Colonic mucosa (tissue), 4 donors: ENCODE results near the gene CEP152. TPM values are rescaled to one million over a fixed set of nuclear protein-coding genes. Genes with fewer than 3 reads are reported as not detected.

Source experiments
- DNase-seq: peaks from one replicate; pipeline ENCODE4 v3.0.0-alpha.2; 2020
- H3K27ac ChIP-seq: fragments of 200-600 bp; one replicate; pipeline ENCODE4 v1.8.0; 2021
- H3K27me3 ChIP-seq: fragments of 200-600 bp; one replicate; pipeline ENCODE4 v1.8.0; 2021
- H3K36me3 ChIP-seq: fragments of 200-600 bp; one replicate; pipeline ENCODE4 v1.8.0; 2021
- H3K4me1 ChIP-seq: fragments of 200-600 bp; one replicate; pipeline ENCODE4 v1.8.0; 2021; ENCODE audit warnings: mild to moderate bottlenecking
- H3K4me3 ChIP-seq: fragments of 200-600 bp; one replicate; pipeline ENCODE4 v1.8.0; 2021
- H3K9ac ChIP-seq, 2 donors: one replicate each; pipeline ENCODE4 v1.7.0; 2013; ENCODE audit warnings: control low read depth in 2 of 2, low read depth in 2 of 2, low read length in 2 of 2
- H3K9me3 ChIP-seq: fragments of 200-600 bp; one replicate; pipeline ENCODE4 v1.8.0; 2021
- intact Hi-C: fragments of 100-400 bp; cut with DNase I; formaldehyde crosslinking; loops from one replicate; pipeline ENCODE4 v1.14.1; 2022
- total RNA-seq, 2 donors: library from RNA; stranded (reverse); fragmentation: NEBNext Ultra II Directional in 1 of 2; extraction: Animal tissue kit (Norgen Biotek cat#: 25700) in 1 of 2; gene quantifications; one replicate each; pipeline ENCODE4 v1.2.1, GENCODE V29; 2021
- TF ChIP-seq, protein P1 (sequence below): fragments of 200-600 bp; IDR thresholded peaks from one replicate; pipeline ENCODE4 v1.8.0; 2022; ENCODE audit warnings: antibody characterized with exemption, mild to moderate bottlenecking
- donor health status: healthy.
- donor health status: DM: no; HTN: no; CAD: no.
- donor health status: DM: no; HTN: no; CAD: no.

The CEP152 gene
- total RNA-seq, 2 donors from 2014 or later: 4.8 to 11.8 TPM

DNA sequence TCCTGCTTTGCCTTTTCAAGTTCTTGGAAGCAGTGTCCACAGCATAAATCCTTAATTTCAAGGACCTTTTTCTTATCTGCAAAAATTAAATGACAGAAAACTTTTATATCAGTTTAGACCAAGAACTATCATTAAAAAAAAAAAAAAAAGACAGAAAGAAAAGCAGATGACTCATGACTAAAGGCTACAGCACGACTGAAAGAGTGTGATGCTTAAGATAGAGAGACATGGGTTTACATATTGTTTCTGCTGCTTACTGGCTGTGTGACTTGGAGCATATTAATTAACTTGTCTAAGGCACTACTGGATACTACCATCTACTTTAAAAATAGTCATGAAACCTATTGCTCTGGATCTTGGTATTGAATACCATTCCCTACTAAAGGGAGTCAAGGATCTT is 62.3 kb downstream of the CEP152 start:
- Histone ChIP-seq H3K36me3 (no peaks in the 10 kb centered on the region), H3K4me1 (no peaks in the 10 kb centered on the region), H3K27ac (no peak overlapping the region), H3K4me3 (no peak overlapping the region), H3K27me3 (no peaks in the 10 kb centered on the region), H3K9me3 (no peaks in the 10 kb centered on the region), H3K9ac (no peak overlapping the region)
- TF ChIP-seq, protein P1, sequence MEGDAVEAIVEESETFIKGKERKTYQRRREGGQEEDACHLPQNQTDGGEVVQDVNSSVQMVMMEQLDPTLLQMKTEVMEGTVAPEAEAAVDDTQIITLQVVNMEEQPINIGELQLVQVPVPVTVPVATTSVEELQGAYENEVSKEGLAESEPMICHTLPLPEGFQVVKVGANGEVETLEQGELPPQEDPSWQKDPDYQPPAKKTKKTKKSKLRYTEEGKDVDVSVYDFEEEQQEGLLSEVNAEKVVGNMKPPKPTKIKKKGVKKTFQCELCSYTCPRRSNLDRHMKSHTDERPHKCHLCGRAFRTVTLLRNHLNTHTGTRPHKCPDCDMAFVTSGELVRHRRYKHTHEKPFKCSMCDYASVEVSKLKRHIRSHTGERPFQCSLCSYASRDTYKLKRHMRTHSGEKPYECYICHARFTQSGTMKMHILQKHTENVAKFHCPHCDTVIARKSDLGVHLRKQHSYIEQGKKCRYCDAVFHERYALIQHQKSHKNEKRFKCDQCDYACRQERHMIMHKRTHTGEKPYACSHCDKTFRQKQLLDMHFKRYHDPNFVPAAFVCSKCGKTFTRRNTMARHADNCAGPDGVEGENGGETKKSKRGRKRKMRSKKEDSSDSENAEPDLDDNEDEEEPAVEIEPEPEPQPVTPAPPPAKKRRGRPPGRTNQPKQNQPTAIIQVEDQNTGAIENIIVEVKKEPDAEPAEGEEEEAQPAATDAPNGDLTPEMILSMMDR: no peak
- no peak for DNase-seq
- intact Hi-C loops: no loop called here

DNA sequence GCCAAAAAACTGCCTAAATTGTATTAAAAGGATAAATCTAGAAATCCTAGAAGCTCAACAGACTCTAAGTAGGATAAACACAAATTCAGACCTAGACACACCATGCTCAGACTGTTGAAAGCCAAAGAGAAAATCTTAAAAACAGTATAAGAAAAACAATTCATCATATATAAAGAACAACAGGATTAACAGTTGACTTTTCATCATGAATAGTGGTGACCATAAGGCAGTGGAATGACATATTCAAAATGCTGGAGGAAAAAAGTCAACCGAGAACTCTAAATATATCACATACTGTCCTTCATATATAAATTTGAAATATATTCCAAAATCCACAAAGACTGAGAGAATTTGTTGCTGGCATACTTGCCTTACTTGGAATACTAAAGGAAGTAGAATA is 77.3 kb downstream of the CEP152 start:
- Histone ChIP-seq H3K27ac (no peak overlapping the region), H3K4me1 (no peaks in the 10 kb centered on the region), H3K9ac (no peak overlapping the region), H3K4me3 (no peak overlapping the region), H3K9me3 (peaks cover 9% of the 10 kb centered on the region), H3K27me3 (no peaks in the 10 kb centered on the region), H3K36me3 (no peaks in the 10 kb centered on the region)
- DNase-seq: no peak
- TF ChIP-seq, protein P1: no peak
- intact Hi-C loops: no loop called here

GRCh38 chr15:48730506-48730905 is 80.4 kb downstream of the CEP152 start:
- intact Hi-C loops: no loop called here
- no peak for DNase-seq
- no peak overlapping the region for H3K27ac ChIP-seq
- no peak overlapping the region for H3K4me3 ChIP-seq
- H3K36me3 ChIP-seq: no peaks in the 10 kb centered on the region
- no peaks in the 10 kb centered on the region for H3K4me1 ChIP-seq
- peaks cover 9% of the 10 kb centered on the region for H3K9me3 ChIP-seq
- H3K9ac ChIP-seq: no peak overlapping the region
- TF ChIP-seq, protein P1: no peak
- H3K27me3 ChIP-seq: no peaks in the 10 kb centered on the region

DNA sequence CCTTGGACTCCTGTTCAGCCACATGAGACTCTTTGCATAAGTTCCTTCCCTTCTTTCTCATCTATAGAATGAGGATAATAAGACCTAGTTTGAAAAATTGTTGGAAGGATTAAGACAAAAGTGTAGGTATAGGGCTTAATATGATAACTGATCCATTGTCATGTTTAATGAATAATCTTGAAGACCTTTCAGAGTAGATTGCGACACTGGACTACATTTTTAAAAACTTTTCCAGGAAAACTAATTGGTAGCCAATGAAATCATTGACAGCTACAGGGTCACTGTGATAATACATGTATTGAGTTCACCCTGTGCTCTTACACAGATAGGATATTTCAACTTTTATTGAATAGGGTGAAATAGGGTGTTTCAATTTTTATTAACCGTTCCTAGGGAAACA is 86.9 kb downstream of the CEP152 start:
- no peaks in the 10 kb centered on the region for H3K36me3 ChIP-seq
- no peaks in the 10 kb centered on the region for H3K9me3 ChIP-seq
- no peak for DNase-seq
- TF ChIP-seq, protein P1: no peak
- no peaks in the 10 kb centered on the region for H3K4me1 ChIP-seq
- no peak overlapping the region for H3K9ac ChIP-seq
- no peak overlapping the region for H3K4me3 ChIP-seq
- H3K27me3 ChIP-seq: no peaks in the 10 kb centered on the region
- intact Hi-C loops: no loop called here
- no peak overlapping the region for H3K27ac ChIP-seq

DNA sequence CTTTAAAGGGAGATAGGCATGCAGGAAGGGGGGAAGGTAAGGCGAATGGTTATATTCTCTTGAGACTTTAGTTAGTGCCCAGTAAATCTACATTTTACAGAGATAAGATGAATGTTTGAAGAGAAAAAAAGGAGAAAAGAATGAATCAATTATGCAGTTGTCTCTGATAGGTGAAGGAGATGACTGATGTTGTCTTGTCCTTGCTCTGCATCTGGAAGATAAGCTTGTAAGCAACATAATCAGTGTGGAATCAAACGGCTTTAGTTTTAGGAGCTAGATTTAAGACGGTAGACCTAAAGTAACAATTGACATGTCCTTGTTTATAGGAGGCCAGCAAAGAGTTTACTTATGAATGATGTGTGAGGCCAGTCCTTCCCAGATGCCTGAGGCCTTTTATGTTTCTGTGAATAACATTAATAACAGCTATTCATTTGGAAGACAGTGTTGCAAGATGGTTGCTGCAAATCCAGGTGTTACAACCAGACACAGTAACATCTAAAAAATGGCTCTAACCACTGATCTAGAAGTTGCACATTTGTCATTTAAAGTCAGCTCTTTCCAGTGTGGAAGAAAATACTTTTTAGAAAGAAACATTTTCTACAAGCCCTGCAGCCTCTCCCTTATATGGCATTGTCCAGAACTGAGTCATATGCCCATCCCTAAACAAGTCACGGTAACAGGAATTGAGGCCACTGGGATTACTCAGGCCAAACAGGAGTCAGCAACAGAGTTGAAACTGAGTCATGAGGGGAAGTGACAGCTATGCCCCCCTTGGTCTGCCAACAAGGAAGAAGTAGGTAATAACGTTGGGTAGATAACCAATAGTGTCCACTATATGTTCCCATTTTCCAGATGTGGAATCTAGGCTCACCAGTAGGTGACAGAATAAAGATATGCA is 87.9 kb downstream of the CEP152 start:
- no peak overlapping the region for H3K9ac ChIP-seq
- H3K36me3 ChIP-seq: no peaks in the 10 kb centered on the region
- no peaks in the 10 kb centered on the region for H3K4me1 ChIP-seq
- H3K4me3 ChIP-seq: no peak overlapping the region
- intact Hi-C loops: no loop called here
- no peaks in the 10 kb centered on the region for H3K9me3 ChIP-seq
- TF ChIP-seq, protein P1: no peak
- no peak overlapping the region for H3K27ac ChIP-seq
- no peaks in the 10 kb centered on the region for H3K27me3 ChIP-seq
- DNase-seq: no peak
